Activated CD8-positive, alpha-beta T cell treated with anti-CD3 and anti-CD28 coated beads, Interleukin-2, amount 10 ng/mL, durations not matched to agents 7 days and 5 days (primary cell): ENCODE data around the gene DNAH9. TPM values are rescaled to one million over a fixed set of nuclear protein-coding genes. Genes with fewer than 3 reads are reported as not detected.
A peak's percentile ranks its signal among the peaks of the same experiment; 100 is the strongest.

ENCODE experiments used
- ATAC-seq: fragments of 150-1000 bp; cut with Tn5 transposase; one replicate; pipeline ENCODE4 v1.10.0; 2021; ENCODE audit warnings: moderate library complexity
- CTCF ChIA-PET: fragments of 350-600 bp; sonication (Branson Sonifier 250); formaldehyde crosslinking; loops from one replicate; lab custom pipeline; 2021; ENCODE audit warnings: antibody characterized with exemption; lab: Charles Lee
- POLR2A ChIA-PET: fragments of 350-600 bp; sonication (Branson Sonifier 250); formaldehyde crosslinking; loops from one replicate; lab custom pipeline; 2021; ENCODE audit warnings: antibody characterized with exemption; lab: Charles Lee
- DNase-seq: peaks from one replicate; pipeline ENCODE4 v3.0.0-alpha.2; 2020
- H3K27ac Mint-ChIP-seq: one replicate; pipeline ENCODE4 v1.8.0; 2021; ENCODE audit warnings: mild to moderate bottlenecking, mixed read lengths
- H3K27me3 Mint-ChIP-seq: one replicate; pipeline ENCODE4 v1.8.0; 2021; ENCODE audit warnings: low read depth, mixed read lengths
- H3K36me3 Mint-ChIP-seq: one replicate; pipeline ENCODE4 v1.8.0; 2021; ENCODE audit warnings: low read depth, mixed read lengths
- H3K4me1 Mint-ChIP-seq: one replicate; pipeline ENCODE4 v1.8.0; 2021; ENCODE audit warnings: low read depth, mixed read lengths
- H3K4me3 Mint-ChIP-seq: one replicate; pipeline ENCODE4 v1.8.0; 2021; ENCODE audit warnings: mild to moderate bottlenecking, mixed read lengths
- H3K9me3 Mint-ChIP-seq: one replicate; pipeline ENCODE4 v1.8.0; 2022; ENCODE audit warnings: mixed read lengths; ENCODE audit not compliant: insufficient read depth
- total RNA-seq, 2 experiments: library from RNA; stranded (reverse); gene quantifications; one replicate each; pipeline ENCODE4 v1.2.3, GENCODE V29; 2021

The DNAH9 gene
- total RNA-seq, 2 experiments from 2014 or later = not detected

DNA sequence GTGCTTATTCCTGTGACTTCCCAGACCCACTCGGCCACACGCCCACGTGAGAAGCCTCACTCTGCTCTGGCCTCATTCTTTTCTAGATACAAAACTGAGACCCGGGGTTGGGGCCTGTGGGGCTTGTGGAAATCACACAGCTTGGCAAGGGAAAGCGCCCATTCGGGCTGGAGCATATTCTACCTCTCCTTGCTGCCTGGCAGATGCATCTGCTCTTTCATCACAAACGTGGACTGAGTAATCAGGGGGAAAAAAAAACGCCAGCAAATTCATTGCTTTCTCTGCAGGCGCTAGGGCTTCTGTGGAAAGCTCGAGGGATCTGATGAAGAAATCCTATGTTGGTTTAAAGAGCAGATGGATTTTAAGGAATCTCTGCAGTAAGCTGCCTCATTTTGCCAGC lies 44.4 kb downstream of the DNAH9 start:
- H3K4me1 Mint-ChIP-seq = no peaks in the 10 kb centered on the region
- ChIA-PET CTCF (interaction anchor here (0.6 kb wide), 1 partner anchor 905 kb away, joined by 3 read pairs; no protein-coding TSS in a partner anchor), POLR2A (no interaction called here)
- no peak overlapping the region for H3K27ac Mint-ChIP-seq
- H3K27me3 Mint-ChIP-seq = no peaks in the 10 kb centered on the region
- H3K36me3 Mint-ChIP-seq = no peaks in the 10 kb centered on the region
- DNase-seq = no peak
- H3K9me3 Mint-ChIP-seq = peaks cover 3% of the 10 kb centered on the region
- ATAC-seq = no peak
- no peak overlapping the region for H3K4me3 Mint-ChIP-seq

DNA sequence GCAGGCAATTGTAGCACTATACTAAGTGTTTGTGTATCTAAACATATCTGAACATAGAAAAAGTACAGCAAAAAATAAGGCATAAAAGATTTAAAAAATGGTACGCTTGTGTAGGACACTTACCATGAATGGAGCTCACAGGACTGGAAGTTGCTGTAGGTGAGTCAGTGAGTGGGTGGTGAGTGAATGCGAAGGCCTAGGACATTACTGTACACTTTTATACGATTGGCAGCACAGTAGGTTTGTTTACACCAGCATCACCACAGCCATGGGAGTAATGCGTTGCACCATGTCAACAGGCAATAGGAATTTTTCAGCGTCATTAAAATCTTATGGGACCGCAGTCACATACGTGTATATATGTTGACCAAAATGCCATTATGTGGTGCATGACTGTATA lies 45.6 kb downstream of the DNAH9 start:
- no peaks in the 10 kb centered on the region for H3K36me3 Mint-ChIP-seq
- ATAC-seq (no peak), DNase-seq (no peak)
- CTCF ChIA-PET = interaction anchor here (1.0 to 2.5 kb wide), 9 partner anchors 9 to 906 kb away, joined by 3 to 18 read pairs (median 3); no protein-coding TSS in a partner anchor
- POLR2A ChIA-PET = no interaction called here
- no peak overlapping the region for H3K4me3 Mint-ChIP-seq
- no peak overlapping the region for H3K27ac Mint-ChIP-seq
- H3K27me3 Mint-ChIP-seq = no peaks in the 10 kb centered on the region
- peaks cover 2% of the 10 kb centered on the region for H3K9me3 Mint-ChIP-seq
- H3K4me1 Mint-ChIP-seq = no peaks in the 10 kb centered on the region

DNA sequence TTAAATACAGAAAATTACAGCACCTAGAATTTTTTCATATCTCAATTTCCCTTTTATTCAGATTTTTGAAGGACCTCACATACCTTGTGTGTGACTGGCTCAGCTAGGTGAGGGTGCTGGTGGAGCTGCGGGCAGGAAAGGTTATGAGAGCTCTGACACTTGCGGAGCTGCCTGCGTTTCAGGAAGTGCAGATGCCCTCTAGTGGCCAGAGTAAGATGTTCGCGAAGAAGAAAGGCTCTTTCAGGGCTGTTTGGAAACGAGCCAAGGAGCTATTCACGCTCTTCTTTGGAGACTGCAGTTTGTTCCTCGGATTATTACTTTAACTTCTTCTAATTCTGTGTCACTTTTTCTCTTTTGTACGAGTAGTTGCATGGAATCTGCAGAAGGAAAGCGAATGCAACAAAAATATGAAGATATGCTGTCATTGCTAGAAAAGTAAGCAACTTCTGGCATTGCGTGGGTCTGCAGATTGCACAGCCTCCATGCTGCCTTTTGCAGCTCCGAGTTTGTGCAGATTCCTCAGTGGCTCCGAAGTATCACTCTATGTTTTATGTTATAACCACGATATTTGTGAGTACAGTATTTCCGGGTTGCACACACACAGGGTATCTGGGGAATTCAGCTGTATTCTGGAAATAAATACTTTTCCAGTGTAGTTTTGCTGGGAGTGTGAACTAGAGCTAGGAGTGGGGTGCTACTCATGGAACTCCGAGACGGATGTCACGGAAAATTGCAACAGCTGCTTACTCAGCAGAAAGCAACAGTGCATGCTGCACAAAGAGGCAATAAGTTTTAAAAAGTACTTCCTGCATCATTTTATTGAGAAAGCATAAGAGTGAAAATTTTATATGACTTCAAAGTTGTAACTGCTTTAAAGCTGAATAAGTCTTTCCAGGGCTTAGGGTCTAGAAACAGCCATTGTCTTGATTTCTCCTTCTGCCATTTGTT lies 46.3 kb downstream of the DNAH9 start:
- CTCF ChIA-PET = interaction anchor here (0.7 to 2.5 kb wide), 11 partner anchors 8 to 907 kb away, joined by 3 to 18 read pairs (median 3); no protein-coding TSS in a partner anchor
- Mint-ChIP-seq H3K4me3 (no peak overlapping the region), H3K9me3 (no peaks in the 10 kb centered on the region), H3K36me3 (no peaks in the 10 kb centered on the region), H3K27ac (no peak overlapping the region), H3K4me1 (no peaks in the 10 kb centered on the region), H3K27me3 (no peaks in the 10 kb centered on the region)
- DNase-seq = peak; percentile 60
- ATAC-seq = no peak
- POLR2A ChIA-PET = interaction anchor here (0.6 kb wide), 1 partner anchor 77 kb away, joined by 3 read pairs; no protein-coding TSS in a partner anchor

DNA sequence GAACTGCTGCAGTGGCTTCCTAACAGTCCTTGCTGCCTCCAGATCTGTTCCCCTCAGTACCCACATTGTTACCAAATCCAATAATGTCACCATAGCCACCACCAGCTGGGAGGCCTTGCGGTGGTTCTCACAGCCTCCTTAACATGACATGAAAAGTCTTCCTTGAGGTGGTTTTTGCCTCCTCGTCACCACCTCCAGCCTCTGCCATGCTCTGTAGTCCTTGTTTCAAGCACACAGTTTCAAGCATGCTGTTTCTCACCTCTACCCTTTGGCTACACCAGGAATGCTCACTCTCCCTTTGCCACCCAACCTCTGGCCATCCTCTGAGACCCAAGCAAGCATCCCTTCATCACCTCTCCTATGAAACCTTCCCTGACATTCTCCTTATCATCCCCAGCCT lies 47.2 kb downstream of the DNAH9 start:
- POLR2A ChIA-PET = no interaction called here
- H3K27me3 Mint-ChIP-seq = no peaks in the 10 kb centered on the region
- no peak for DNase-seq
- H3K4me1 Mint-ChIP-seq = no peaks in the 10 kb centered on the region
- no peak for ATAC-seq
- H3K36me3 Mint-ChIP-seq = no peaks in the 10 kb centered on the region
- CTCF ChIA-PET = interaction anchor here (2.5 kb wide), 1 partner anchor 8 kb away, joined by 10 read pairs; no protein-coding TSS in a partner anchor
- H3K9me3 Mint-ChIP-seq = no peaks in the 10 kb centered on the region
- H3K4me3 Mint-ChIP-seq = no peak overlapping the region
- no peak overlapping the region for H3K27ac Mint-ChIP-seq

DNA sequence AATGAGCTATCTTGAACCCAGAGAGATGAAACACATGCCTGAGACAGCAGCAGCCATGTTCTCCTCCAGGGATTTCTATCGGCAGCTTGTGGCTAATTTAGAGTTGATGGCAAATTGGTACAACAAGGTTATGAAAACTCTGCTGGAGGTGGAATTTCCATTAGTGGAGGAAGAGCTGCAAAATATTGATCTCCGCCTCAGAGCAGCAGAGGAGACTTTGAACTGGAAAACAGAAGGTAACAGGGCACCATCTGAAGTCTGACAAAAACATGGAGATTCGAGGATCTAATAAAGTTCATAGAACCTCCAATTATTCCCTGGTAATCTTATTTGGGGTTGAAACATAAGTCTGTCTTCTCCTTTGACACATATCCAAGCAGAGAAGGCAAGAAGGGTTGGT lies 52.8 kb downstream of the DNAH9 start:
- no peaks in the 10 kb centered on the region for H3K4me1 Mint-ChIP-seq
- ChIA-PET CTCF (no interaction called here), POLR2A (no interaction called here)
- no peaks in the 10 kb centered on the region for H3K27me3 Mint-ChIP-seq
- no peaks in the 10 kb centered on the region for H3K36me3 Mint-ChIP-seq
- no peak overlapping the region for H3K27ac Mint-ChIP-seq
- ATAC-seq (no peak), DNase-seq (no peak)
- no peaks in the 10 kb centered on the region for H3K9me3 Mint-ChIP-seq
- no peak overlapping the region for H3K4me3 Mint-ChIP-seq

DNA sequence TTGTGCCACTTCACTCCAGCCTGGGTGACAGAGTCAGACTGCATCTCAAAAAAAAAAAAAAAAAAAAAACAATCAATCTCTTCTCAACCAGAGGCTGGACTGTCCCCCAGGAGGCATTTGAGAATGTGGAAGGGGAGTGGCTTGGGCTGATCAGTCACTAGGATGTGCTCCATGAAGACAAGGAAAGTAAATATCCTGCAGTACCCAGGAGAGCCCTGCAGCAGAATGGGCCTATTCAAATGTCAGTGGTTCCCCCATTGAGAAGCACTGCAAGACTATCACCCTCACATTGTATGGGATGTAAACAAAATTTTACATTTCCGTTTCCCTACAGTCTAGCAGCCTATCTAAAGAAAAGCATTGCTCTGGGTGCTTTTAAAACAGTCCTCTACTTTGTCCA lies 70.3 kb downstream of the DNAH9 start:
- DNase-seq = no peak
- no peaks in the 10 kb centered on the region for H3K4me1 Mint-ChIP-seq
- ChIA-PET CTCF (no interaction called here), POLR2A (no interaction called here)
- no peak for ATAC-seq
- no peak overlapping the region for H3K27ac Mint-ChIP-seq
- no peaks in the 10 kb centered on the region for H3K9me3 Mint-ChIP-seq
- H3K27me3 Mint-ChIP-seq = no peaks in the 10 kb centered on the region
- no peak overlapping the region for H3K4me3 Mint-ChIP-seq
- H3K36me3 Mint-ChIP-seq = no peaks in the 10 kb centered on the region

DNA sequence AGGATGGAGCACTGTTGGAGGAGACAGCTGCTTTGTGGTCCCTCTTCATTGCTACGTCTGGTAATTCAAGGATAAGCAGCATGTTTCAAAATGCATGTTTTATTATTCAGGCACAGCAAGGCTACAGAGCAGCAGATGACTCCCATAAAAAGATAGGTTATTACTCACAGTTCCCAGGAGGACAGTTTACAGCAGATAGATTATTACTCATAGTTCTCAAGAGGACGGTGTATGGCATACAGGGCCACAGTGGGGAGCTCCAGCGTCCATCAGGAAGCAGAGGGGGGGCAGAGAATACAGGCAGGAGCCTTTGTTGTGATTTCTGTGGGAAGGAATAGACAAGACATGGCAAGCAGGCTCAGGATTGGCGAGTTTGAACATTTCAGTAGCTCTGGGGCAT lies 72.9 kb downstream of the DNAH9 start:
- DNase-seq (no peak), ATAC-seq (no peak)
- Mint-ChIP-seq H3K4me3 (no peak overlapping the region), H3K4me1 (no peaks in the 10 kb centered on the region), H3K9me3 (no peaks in the 10 kb centered on the region), H3K36me3 (no peaks in the 10 kb centered on the region), H3K27me3 (no peaks in the 10 kb centered on the region), H3K27ac (no peak overlapping the region)
- ChIA-PET CTCF (no interaction called here), POLR2A (no interaction called here)

DNA sequence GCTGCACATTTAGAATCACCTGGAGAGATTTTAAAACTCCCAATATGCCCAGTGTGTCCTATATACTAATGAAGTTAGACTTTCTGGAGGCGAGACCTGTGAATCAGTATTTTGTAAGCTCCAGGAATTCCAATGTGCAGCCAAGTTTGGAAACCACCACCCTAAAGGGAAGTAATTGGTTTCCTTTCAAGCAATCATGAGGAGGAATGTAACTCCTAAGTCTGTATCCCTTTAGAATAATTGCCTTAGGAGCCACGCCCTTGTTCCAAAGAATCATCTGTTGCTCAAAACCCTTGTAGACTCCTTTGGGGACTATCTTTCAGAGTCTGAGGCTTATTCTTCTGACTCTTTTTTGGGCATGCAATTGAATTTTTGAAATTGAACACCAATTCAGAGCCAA lies 84.4 kb downstream of the DNAH9 start:
- ATAC-seq (no peak), DNase-seq (no peak)
- Mint-ChIP-seq H3K27ac (no peak overlapping the region), H3K4me1 (no peaks in the 10 kb centered on the region), H3K36me3 (no peaks in the 10 kb centered on the region), H3K27me3 (no peaks in the 10 kb centered on the region), H3K9me3 (peaks cover 5% of the 10 kb centered on the region), H3K4me3 (no peak overlapping the region)
- ChIA-PET CTCF (no interaction called here), POLR2A (no interaction called here)

DNA sequence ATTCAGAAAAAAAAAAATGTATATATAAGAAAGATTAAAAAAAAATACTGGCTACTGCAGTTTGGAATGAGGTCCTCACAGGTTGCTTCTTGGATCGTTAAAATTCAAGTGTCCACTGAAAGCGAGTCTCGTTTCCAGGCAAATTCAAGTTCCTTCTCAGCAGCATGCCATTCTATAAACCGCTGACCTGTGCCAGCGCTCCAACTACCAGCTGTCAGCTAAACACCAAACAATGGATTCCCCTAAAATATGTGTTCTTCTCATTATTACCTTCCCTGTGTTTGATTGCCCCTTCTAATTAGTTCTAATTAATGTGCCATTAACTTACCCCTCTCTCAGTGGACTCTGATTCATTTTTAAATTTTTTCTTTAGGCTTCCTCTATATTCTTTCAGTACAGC lies 92.4 kb downstream of the DNAH9 start:
- CTCF ChIA-PET = no interaction called here
- POLR2A ChIA-PET = no interaction called here
- H3K4me3 Mint-ChIP-seq = no peak overlapping the region
- no peak overlapping the region for H3K27ac Mint-ChIP-seq
- H3K9me3 Mint-ChIP-seq = no peaks in the 10 kb centered on the region
- no peak for ATAC-seq
- no peaks in the 10 kb centered on the region for H3K4me1 Mint-ChIP-seq
- H3K27me3 Mint-ChIP-seq = no peaks in the 10 kb centered on the region
- no peaks in the 10 kb centered on the region for H3K36me3 Mint-ChIP-seq
- no peak for DNase-seq

DNA sequence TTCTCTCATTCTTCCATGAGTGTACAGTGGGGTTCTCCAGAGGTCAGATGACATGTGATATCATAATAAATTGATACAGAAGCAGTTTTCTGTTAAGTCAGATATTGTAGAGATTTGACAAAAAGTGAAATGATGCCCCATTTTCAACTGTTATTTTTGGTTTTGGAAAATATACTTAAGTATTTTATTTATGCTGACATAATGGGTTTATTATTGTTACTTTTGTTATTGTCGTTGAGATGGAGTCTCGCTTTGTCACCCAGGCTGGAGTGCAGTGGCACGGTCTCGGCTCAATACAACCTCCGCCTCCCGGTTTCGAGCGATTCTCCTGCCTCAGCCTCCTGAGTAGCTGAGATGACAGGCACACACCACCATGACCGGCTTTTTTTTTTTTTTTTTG lies 94.4 kb downstream of the DNAH9 start:
- no peaks in the 10 kb centered on the region for H3K4me1 Mint-ChIP-seq
- H3K4me3 Mint-ChIP-seq = no peak overlapping the region
- ChIA-PET CTCF (no interaction called here), POLR2A (no interaction called here)
- no peaks in the 10 kb centered on the region for H3K9me3 Mint-ChIP-seq
- H3K27ac Mint-ChIP-seq = no peak overlapping the region
- no peak for DNase-seq
- H3K27me3 Mint-ChIP-seq = no peaks in the 10 kb centered on the region
- ATAC-seq = no peak
- H3K36me3 Mint-ChIP-seq = no peaks in the 10 kb centered on the region

DNA sequence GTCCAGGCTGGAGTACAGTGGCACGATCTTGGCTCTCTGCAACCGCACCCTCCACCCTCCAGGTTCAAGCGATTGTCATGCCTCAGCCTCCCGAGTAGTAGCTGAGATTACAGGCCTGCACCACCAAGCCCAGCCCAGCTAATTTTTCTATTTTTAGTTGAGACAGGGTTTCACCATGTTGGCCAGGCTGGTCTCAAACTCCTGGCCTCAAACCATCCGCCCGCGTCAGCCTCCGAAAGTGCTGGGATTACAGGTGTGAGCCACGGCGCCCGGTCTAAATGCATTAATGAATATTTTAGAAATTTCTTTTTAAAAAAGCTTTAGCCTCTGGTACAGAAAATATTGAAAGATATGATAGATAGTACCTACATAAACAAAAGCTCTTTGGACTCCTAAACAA lies 95.0 kb downstream of the DNAH9 start:
- Mint-ChIP-seq H3K27ac (no peak overlapping the region), H3K27me3 (no peaks in the 10 kb centered on the region), H3K36me3 (no peaks in the 10 kb centered on the region), H3K4me1 (no peaks in the 10 kb centered on the region), H3K4me3 (no peak overlapping the region), H3K9me3 (peaks cover under 1% of the 10 kb centered on the region)
- ATAC-seq = no peak
- no peak for DNase-seq
- ChIA-PET POLR2A (no interaction called here), CTCF (no interaction called here)

DNA sequence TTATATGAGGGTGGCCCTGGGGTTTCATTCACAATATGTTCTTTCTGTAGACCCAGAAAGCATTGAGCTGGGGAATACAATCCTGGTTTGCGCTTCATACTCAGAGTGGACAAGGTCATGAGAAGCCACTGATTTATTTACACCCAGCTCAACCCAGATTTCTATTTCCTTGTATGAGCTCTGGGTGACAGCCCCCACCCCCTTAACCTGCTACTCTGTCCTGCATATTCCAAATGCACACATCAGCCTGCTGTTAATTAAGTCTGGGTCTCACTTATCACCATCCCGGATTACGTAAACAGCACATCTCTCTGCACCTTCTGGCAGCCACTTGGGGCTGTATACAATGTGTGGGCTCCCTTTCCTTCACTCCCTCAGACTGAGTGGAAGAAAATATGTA lies 102.4 kb downstream of the DNAH9 start:
- H3K27me3 Mint-ChIP-seq = no peaks in the 10 kb centered on the region
- POLR2A ChIA-PET = no interaction called here
- DNase-seq = no peak
- no peak overlapping the region for H3K4me3 Mint-ChIP-seq
- ATAC-seq = no peak
- CTCF ChIA-PET = no interaction called here
- no peaks in the 10 kb centered on the region for H3K4me1 Mint-ChIP-seq
- no peak overlapping the region for H3K27ac Mint-ChIP-seq
- no peaks in the 10 kb centered on the region for H3K36me3 Mint-ChIP-seq
- H3K9me3 Mint-ChIP-seq = peaks cover 3% of the 10 kb centered on the region
